Duodenal mucosa (tissue), 2 donors: ENCODE results near the gene PCK2.

Experiments
- H3K27ac ChIP-seq: one replicate; pipeline ENCODE4 v1.7.0; 2013; ENCODE audit warnings: low read depth, low read length
- H3K27me3 ChIP-seq, 2 donors: one replicate each; pipeline ENCODE4 v1.7.0; 2013; ENCODE audit warnings: low read length in 2 of 2, control low read depth in 1 of 2; ENCODE audit not compliant: insufficient read depth in 2 of 2, control insufficient read depth in 1 of 2
- H3K36me3 ChIP-seq, 2 donors: one replicate each; pipeline ENCODE4 v1.7.0; 2013; ENCODE audit warnings: low read length in 2 of 2, control low read depth in 1 of 2; ENCODE audit not compliant: insufficient read depth in 2 of 2, control insufficient read depth in 1 of 2
- H3K4me1 ChIP-seq, 2 donors: one replicate each; pipeline ENCODE4 v1.7.0; 2013; ENCODE audit warnings: low read length in 2 of 2, control low read depth in 1 of 2; ENCODE audit not compliant: insufficient read depth in 2 of 2, control insufficient read depth in 1 of 2
- H3K4me3 ChIP-seq, 2 donors: one replicate each; pipeline ENCODE4 v1.7.0; 2013; ENCODE audit warnings: low read length in 2 of 2, low read depth in 1 of 2
- H3K9ac ChIP-seq, 2 donors: one replicate each; pipeline ENCODE4 v1.7.0; 2013; ENCODE audit warnings: low read length in 2 of 2, low read depth in 1 of 2
- H3K9me3 ChIP-seq, 2 donors: one replicate each; pipeline ENCODE4 v1.7.0; 2013; ENCODE audit warnings: low read length in 2 of 2, control low read depth in 1 of 2; ENCODE audit not compliant: control insufficient read depth in 1 of 2

PCK2 gene

GRCh38 chr14:24146453-24146977 lies 52.4 kb downstream of the PCK2 start, which contains the start of gene PSME2:
TSS of gene PSME2 (minus strand) at chr14:24146610. CDS start at chr14:24146581, 29 bp downstream.
- Histone ChIP-seq H3K4me3 (peak within 1 kb of the TSS; percentile 77 to 100), H3K27ac (peak within 1 kb of the TSS; percentile 94), H3K36me3 (peaks cover 35 to 51% of the 10 kb centered on the region in 2 donors), H3K9ac (peak within 1 kb of the TSS; percentile 94 to 95), H3K4me1 (peaks cover 47 to 50% of the 10 kb centered on the region in 2 donors), H3K27me3 (no peaks in the 10 kb centered on the region), H3K9me3 (no peaks in the 10 kb centered on the region)

GRCh38 chr14:24146978-24147760 lies 53.1 kb downstream of the PCK2 start, which contains the start of gene RNF31:
TSS of gene RNF31 (plus strand) at chr14:24147498. CDS start at chr14:24147699, 201 bp downstream.
- no peaks in the 10 kb centered on the region for H3K27me3 ChIP-seq
- peaks cover 47% of the 10 kb centered on the region in 2 donors for H3K4me1 ChIP-seq
- H3K36me3 ChIP-seq = peaks cover 41 to 57% of the 10 kb centered on the region in 2 donors
- H3K9me3 ChIP-seq = no peaks in the 10 kb centered on the region
- peak within 1 kb of the TSS; percentile 94 to 95 for H3K9ac ChIP-seq
- peak within 1 kb of the TSS; percentile 94 for H3K27ac ChIP-seq
- peak within 1 kb of the TSS; percentile 77 to 100 for H3K4me3 ChIP-seq

GRCh38 chr14:24147761-24148428 lies 53.8 kb downstream of the PCK2 start:
- peak overlapping the region; percentile 77 to 100 for H3K4me3 ChIP-seq
- no peaks in the 10 kb centered on the region for H3K27me3 ChIP-seq
- H3K36me3 ChIP-seq = peaks cover 41 to 60% of the 10 kb centered on the region in 2 donors
- H3K9ac ChIP-seq = peak overlapping the region; percentile 84 to 94
- H3K27ac ChIP-seq = peak overlapping the region; percentile 46
- peaks cover 41 to 43% of the 10 kb centered on the region in 2 donors for H3K4me1 ChIP-seq
- no peaks in the 10 kb centered on the region for H3K9me3 ChIP-seq

- Histone ChIP-seq H3K9ac (peak overlapping the region in 1 of 2 donors; percentile 16), H3K27ac (no peak overlapping the region), H3K36me3 (peaks cover 31 to 47% of the 10 kb centered on the region in 2 donors), H3K4me3 (no peak overlapping the region), H3K4me1 (peaks cover 26 to 28% of the 10 kb centered on the region in 2 donors), H3K27me3 (no peaks in the 10 kb centered on the region), H3K9me3 (no peaks in the 10 kb centered on the region)
Observed at GRCh38 chr14:24149302-24149969, 55.3 kb downstream of the PCK2 start.

- H3K27me3 ChIP-seq = no peaks in the 10 kb centered on the region
- no peak overlapping the region for H3K27ac ChIP-seq
- no peak overlapping the region for H3K4me3 ChIP-seq
- peak overlapping the region in 1 of 2 donors; percentile 16 for H3K9ac ChIP-seq
- H3K4me1 ChIP-seq = peaks cover 20 to 21% of the 10 kb centered on the region in 2 donors
- H3K36me3 ChIP-seq = peaks cover 30 to 47% of the 10 kb centered on the region in 2 donors
- H3K9me3 ChIP-seq = no peaks in the 10 kb centered on the region
Observed at GRCh38 chr14:24150061-24150460, 56.0 kb downstream of the PCK2 start.

GRCh38 chr14:24150567-24150966 lies 56.5 kb downstream of the PCK2 start:
- Histone ChIP-seq H3K36me3 (peaks cover 35 to 52% of the 10 kb centered on the region in 2 donors), H3K4me3 (no peak overlapping the region), H3K4me1 (peaks cover 15 to 16% of the 10 kb centered on the region in 2 donors), H3K9ac (no peak overlapping the region), H3K9me3 (no peaks in the 10 kb centered on the region), H3K27ac (no peak overlapping the region), H3K27me3 (no peaks in the 10 kb centered on the region)

- H3K9me3 ChIP-seq = no peaks in the 10 kb centered on the region
- no peaks in the 10 kb centered on the region for H3K27me3 ChIP-seq
- H3K4me1 ChIP-seq = peaks cover 11 to 12% of the 10 kb centered on the region in 2 donors
- peaks cover 39 to 56% of the 10 kb centered on the region in 2 donors for H3K36me3 ChIP-seq
- no peak overlapping the region for H3K27ac ChIP-seq
- no peak overlapping the region for H3K4me3 ChIP-seq
- no peak overlapping the region for H3K9ac ChIP-seq
Observed at GRCh38 chr14:24150993-24151392, 56.9 kb downstream of the PCK2 start.

GRCh38 chr14:24151404-24152080 lies 57.4 kb downstream of the PCK2 start:
- Histone ChIP-seq H3K9me3 (no peaks in the 10 kb centered on the region), H3K9ac (no peak overlapping the region), H3K4me1 (peaks cover 11 to 12% of the 10 kb centered on the region in 2 donors), H3K36me3 (peaks cover 40 to 62% of the 10 kb centered on the region in 2 donors), H3K4me3 (no peak overlapping the region), H3K27ac (no peak overlapping the region), H3K27me3 (no peaks in the 10 kb centered on the region)
